Gastroesophageal sphincter (tissue), 4 donors: ENCODE data around the gene VRK3. TPM values are rescaled to one million over a fixed set of nuclear protein-coding genes. Genes with fewer than 3 reads are reported as not detected.

ENCODE experiments used
- ATAC-seq: fragments of 150-250 bp; one replicate; pipeline ENCODE4 v1.9.1; 2016; ENCODE audit warnings: mild to moderate bottlenecking, moderate library complexity
- H3K27ac ChIP-seq, 4 donors: fragments of 200-600 bp; sonication (generic) in 3 of 4; 1 replicate in 3 of 4; 2 replicates in 1 of 4; pipeline ENCODE4 v1.5.1; 2016 to 2019
- H3K27me3 ChIP-seq: fragments of 200-600 bp; sonication (generic); one replicate; pipeline ENCODE4 v1.5.1; 2019
- H3K36me3 ChIP-seq, 2 donors: fragments of 200-600 bp; sonication (generic); one replicate each; pipeline ENCODE4 v1.5.1; 2019; ENCODE audit warnings: control low read depth in 1 of 2
- H3K4me1 ChIP-seq, 3 donors: fragments of 200-600 bp; sonication (generic); 1 replicate in 2 of 3; 2 replicates in 1 of 3; pipeline ENCODE4 v1.5.1; 2016 to 2019; ENCODE audit warnings: control low read depth in 2 of 3
- H3K4me3 ChIP-seq, 2 donors: fragments of 200-600 bp; sonication (generic); one replicate each; pipeline ENCODE4 v1.5.1; 2019; ENCODE audit warnings: mild to moderate bottlenecking in 1 of 2, moderate library complexity in 1 of 2
- H3K9me3 ChIP-seq, 3 donors: fragments of 200-600 bp; sonication (generic); one replicate each; pipeline ENCODE4 v1.5.1; 2017 to 2019; ENCODE audit warnings: control low read depth in 2 of 3
- EP300 ChIP-seq: sonication (generic); formaldehyde crosslinking; IDR thresholded peaks from one replicate; pipeline ENCODE4 v1.6.1; 2017; ENCODE audit warnings: antibody characterized with exemption, mild to moderate bottlenecking
- POLR2A ChIP-seq, 2 donors: fragments of 450-650 bp; IDR thresholded peaks; one replicate each; pipeline ENCODE4 v1.6.1; 2017; ENCODE audit warnings: antibody characterized with exemption in 2 of 2, mild to moderate bottlenecking in 2 of 2, moderate library complexity in 1 of 2
- POLR2AphosphoS5 ChIP-seq: sonication (generic); formaldehyde crosslinking; IDR thresholded peaks from one replicate; pipeline ENCODE4 v1.6.1; 2017; ENCODE audit warnings: antibody characterized with exemption
- WGBS, 2 donors: methylation state at CpG; one replicate each; pipeline ENCODE4 v1.1.5; 2018; ENCODE audit warnings: low coverage in 1 of 2; 5-methylcytosine and 5-hydroxymethylcytosine counted together
- total RNA-seq, 4 donors: library from RNA; depleted of rRNA; stranded (reverse); fragments of >200 nt; gene quantifications; one replicate each; pipeline ENCODE4 v1.1.0, GENCODE V29; 2016
- TF ChIP-seq, protein P1 (sequence below), 4 experiments: fragments of 200-600 bp in 2 of 4; fragments of 450-650 bp in 2 of 4; sonication (generic) in 1 of 4; IDR thresholded peaks; one replicate each; pipeline ENCODE4 v1.5.1; 2017 to 2019; ENCODE audit warnings: antibody characterized with exemption in 4 of 4, mild to moderate bottlenecking in 2 of 4, moderate library complexity in 2 of 4

VRK3 gene
- total RNA-seq, 4 donors from 2014 or later: 17.5 to 34.3 (median 26.0) TPM

DNA sequence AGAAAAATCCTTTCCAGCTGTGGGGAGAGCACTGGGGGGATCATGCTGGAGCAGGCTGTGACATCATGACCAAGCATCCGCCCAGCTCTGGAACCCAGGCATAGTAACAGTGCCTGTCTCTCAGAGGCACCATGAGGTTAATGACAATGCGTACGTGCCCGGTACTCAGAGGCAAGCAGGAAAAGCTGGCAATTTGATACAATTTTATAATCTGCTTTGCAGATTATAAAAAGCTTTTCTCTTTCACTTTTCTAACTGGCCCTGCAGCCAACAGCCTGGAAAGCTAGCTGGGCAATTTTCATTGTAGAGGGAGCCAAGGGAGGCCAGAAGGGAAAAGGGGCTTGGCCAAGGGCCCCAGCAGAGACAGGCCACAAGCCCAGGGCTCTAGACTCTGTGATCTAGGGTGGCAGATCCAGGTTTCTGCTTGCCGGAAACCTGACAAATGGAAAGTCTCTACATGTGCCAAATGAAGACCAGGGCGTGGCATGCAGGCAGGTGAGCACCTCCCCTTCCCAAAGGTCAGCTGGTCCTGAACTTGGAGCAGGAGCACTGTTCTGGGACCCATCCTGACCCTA, 22.7 kb downstream of the VRK3 start:
- H3K4me3 ChIP-seq: no peak overlapping the region
- H3K27ac ChIP-seq: peak overlapping the region in 2 of 4 donors; percentile 67 to 80
- ATAC-seq: no peak
- H3K36me3 ChIP-seq: peaks cover 0 to 98% of the 10 kb centered on the region in 2 donors
- peaks cover 3 to 45% (median 9%) of the 10 kb centered on the region in 3 donors for H3K4me1 ChIP-seq
- no peak for TF ChIP-seq POLR2AphosphoS5
- no peaks in the 10 kb centered on the region for H3K27me3 ChIP-seq
- 80% methylated on average over 2 of the region's 6 CpGs; no CpG with 5 or more reads in 1 of the 2 donors for WGBS, 2 donors
- no peaks in the 10 kb centered on the region for H3K9me3 ChIP-seq

DNA sequence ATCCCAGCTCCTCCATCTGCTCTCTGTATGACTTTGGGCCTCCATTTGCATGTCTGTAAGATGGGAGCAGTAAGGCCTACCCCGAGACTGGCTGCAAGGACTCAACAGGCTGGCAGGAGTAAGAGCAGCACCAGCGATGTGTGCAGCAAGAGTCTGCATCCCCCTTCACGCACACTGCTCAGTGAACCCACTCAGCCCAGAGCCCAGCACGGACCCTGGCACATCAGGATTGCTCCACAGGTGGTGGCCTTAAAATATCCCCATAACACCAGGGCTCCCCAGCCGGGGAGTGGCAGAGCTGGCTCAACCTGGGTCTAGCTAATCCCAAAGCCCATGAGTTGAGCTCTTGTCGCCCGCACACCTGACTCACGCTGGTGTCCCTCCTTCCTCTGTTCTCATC, 23.4 kb downstream of the VRK3 start:
- Histone ChIP-seq H3K36me3 (peaks cover 0 to 98% of the 10 kb centered on the region in 2 donors), H3K27ac (no peak overlapping the region)

DNA sequence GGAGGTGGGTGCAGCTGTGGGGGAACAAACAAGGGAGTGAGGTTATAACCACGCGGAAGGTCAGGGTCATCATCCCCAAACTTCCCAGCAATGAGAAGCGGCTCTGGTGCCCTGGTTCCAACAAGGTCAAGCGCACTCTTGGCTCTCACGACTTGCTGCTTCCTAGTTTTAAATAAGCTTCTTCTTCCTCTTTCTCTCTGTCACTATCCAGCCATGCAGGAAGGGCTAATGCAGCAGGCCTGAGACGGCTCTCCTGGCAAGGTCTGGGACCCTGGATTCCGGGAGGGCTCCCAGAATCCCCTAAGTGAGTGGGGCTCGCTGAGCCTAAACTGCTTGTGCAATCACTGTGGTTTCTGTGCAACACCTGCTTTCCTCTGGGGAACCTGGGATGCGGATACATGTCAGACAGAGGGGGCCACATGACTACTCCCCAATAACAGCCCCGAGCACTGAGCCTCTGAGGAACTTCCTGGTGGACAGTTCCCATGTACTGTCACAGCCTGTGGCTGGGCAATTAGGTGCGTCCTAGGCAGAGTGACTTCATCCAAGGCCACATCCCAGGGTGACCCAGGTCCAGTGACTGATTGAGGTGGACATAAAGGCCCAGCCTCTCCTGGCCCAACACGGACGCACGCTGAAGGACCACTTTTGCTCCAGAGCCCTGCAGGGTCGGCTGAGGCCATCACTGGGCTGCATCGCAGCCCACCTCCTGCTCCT, 24.2 kb downstream of the VRK3 start:
- TF ChIP-seq POLR2A (IDR thresholded peaks at IDR 0.05) (no peak), POLR2AphosphoS5 (no peak), EP300 (no peak)
- TF ChIP-seq, protein P1, sequence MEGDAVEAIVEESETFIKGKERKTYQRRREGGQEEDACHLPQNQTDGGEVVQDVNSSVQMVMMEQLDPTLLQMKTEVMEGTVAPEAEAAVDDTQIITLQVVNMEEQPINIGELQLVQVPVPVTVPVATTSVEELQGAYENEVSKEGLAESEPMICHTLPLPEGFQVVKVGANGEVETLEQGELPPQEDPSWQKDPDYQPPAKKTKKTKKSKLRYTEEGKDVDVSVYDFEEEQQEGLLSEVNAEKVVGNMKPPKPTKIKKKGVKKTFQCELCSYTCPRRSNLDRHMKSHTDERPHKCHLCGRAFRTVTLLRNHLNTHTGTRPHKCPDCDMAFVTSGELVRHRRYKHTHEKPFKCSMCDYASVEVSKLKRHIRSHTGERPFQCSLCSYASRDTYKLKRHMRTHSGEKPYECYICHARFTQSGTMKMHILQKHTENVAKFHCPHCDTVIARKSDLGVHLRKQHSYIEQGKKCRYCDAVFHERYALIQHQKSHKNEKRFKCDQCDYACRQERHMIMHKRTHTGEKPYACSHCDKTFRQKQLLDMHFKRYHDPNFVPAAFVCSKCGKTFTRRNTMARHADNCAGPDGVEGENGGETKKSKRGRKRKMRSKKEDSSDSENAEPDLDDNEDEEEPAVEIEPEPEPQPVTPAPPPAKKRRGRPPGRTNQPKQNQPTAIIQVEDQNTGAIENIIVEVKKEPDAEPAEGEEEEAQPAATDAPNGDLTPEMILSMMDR (IDR thresholded peaks at IDR 0.05): no peak
- peaks cover 0 to 98% of the 10 kb centered on the region in 2 donors for H3K36me3 ChIP-seq
- whole genome bisulfite sequencing, 2 donors: 83 to 84% methylated on average over 1 to 7 of the region's 16 CpGs

More for the DNA sequence above, 23.4 kb downstream of the VRK3 start:
- H3K4me3 ChIP-seq: no peak overlapping the region
- H3K4me1 ChIP-seq: peaks cover 3 to 45% (median 9%) of the 10 kb centered on the region in 3 donors
- no peaks in the 10 kb centered on the region for H3K27me3 ChIP-seq
- H3K9me3 ChIP-seq: no peaks in the 10 kb centered on the region
- TF ChIP-seq, protein P1 (IDR thresholded peaks at IDR 0.05): no peak
- TF ChIP-seq POLR2A (IDR thresholded peaks at IDR 0.05) (no peak), EP300 (no peak), POLR2AphosphoS5 (no peak)
- ATAC-seq: no peak
- WGBS, 2 donors: 90 to 100% methylated on average over 1 to 2 of the region's 8 CpGs

DNA sequence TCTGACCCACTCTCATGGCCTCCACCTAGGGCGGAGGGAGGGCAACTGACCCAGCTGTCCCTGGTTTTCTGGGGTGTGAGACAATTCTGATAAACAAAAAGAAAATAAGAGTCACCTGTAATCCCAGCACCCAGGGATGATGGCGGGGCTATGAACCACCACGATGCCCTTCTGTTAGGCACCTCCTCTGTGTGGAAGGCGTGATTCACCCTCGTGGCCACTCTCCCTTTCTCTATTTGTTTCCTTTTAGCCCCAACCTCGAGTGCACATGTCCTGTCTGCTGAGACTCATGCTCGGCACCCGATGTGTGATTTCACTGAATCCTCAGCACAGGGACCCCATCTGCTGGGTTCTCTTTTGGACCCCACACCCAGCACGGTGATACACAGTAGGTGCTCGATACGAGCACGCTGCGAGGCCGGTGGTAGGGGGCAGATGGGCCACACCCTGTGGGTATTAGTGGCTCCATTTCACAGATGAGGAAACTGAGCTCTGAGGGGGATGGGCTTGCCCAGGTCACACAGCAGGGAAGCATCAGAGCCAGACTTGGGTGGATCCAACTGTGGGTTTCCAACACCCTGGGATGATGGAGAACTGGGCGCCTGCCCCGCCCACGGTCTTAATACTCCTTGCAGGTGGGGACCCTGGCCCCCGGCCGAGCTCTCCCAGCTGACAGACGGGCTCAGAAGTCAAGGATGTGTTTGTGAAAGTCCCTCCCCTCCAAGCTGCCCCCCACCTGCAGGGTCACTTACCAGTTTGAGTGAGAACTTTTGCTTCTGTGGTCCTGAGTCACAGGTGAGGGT, 24.9 kb downstream of the VRK3 start:
- 84 to 87% methylated on average over 7 to 8 of the region's 20 CpGs for WGBS, 2 donors
- Histone ChIP-seq H3K9me3 (no peaks in the 10 kb centered on the region), H3K27me3 (no peaks in the 10 kb centered on the region), H3K4me1 (peaks cover 3 to 44% (median 9%) of the 10 kb centered on the region in 3 donors), H3K4me3 (no peak overlapping the region), H3K36me3 (peaks cover 0 to 98% of the 10 kb centered on the region in 2 donors), H3K27ac (no peak overlapping the region)
- TF ChIP-seq EP300 (no peak), POLR2AphosphoS5 (no peak), POLR2A (IDR thresholded peaks at IDR 0.05) (no peak)
- TF ChIP-seq, protein P1 (IDR thresholded peaks at IDR 0.05): no peak
- no peak for ATAC-seq

More for the DNA sequence above, 24.2 kb downstream of the VRK3 start:
- ATAC-seq: no peak
- Histone ChIP-seq H3K4me1 (peaks cover 3 to 45% (median 9%) of the 10 kb centered on the region in 3 donors), H3K27ac (no peak overlapping the region), H3K9me3 (no peaks in the 10 kb centered on the region), H3K27me3 (no peaks in the 10 kb centered on the region), H3K4me3 (no peak overlapping the region)

DNA sequence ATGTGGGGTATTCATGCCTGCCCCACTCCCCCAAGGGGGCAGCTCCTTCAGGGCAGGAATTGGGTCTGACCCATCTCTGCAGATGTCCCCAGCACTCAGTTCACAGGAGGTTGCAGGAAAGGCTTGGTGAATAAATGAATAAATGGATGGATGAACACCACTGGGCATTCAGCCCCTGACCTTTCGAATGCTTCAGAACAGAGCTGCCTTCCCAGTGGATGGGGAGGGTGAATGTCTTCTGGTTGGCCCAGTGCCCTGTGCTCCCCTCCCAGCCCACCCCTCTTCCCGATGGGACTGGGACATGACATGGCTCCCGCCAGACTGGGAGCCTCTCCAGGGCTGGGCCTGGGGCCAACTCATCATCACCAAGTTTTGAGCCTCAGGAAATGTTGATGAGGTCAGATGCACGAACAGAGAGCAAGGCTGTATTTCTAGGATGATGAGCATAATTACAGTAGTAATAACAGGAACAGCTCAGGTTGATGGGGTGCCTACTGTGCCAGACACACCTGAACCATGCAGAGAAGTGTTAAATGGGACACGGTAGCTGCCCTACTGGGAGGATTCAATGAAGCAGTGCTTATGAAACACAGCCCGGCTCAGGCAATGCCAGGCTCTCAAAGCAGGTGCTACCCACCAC, 25.7 kb downstream of the VRK3 start:
- H3K4me3 ChIP-seq: no peak overlapping the region
- peaks cover 0 to 99% of the 10 kb centered on the region in 2 donors for H3K36me3 ChIP-seq
- TF ChIP-seq POLR2A (IDR thresholded peaks at IDR 0.05) (no peak), POLR2AphosphoS5 (no peak), EP300 (no peak)
- TF ChIP-seq, protein P1 (IDR thresholded peaks at IDR 0.05): no peak
- H3K27me3 ChIP-seq: no peaks in the 10 kb centered on the region
- H3K4me1 ChIP-seq: peaks cover 2 to 37% (median 8%) of the 10 kb centered on the region in 3 donors
- no peak overlapping the region for H3K27ac ChIP-seq
- WGBS, 2 donors: 80% methylated on average over 1 of the region's 6 CpGs; no CpG with 5 or more reads in 1 of the 2 donors
- H3K9me3 ChIP-seq: no peaks in the 10 kb centered on the region
- ATAC-seq: no peak
